Ecto neural progenitor cell (in vitro differentiated cells): Measurements from ENCODE around the gene MTMR2.
"Not testable (repeated sequence)": the region's sequence is repeated elsewhere in the genome, so short reads cannot be mapped to it uniquely, and the experiment has no call there.

Experiments
- DNase-seq: peaks from one replicate; pipeline ENCODE4 v3.0.0-alpha.2; 2018; ENCODE audit warnings: low spot score

The MTMR2 gene

DNA sequence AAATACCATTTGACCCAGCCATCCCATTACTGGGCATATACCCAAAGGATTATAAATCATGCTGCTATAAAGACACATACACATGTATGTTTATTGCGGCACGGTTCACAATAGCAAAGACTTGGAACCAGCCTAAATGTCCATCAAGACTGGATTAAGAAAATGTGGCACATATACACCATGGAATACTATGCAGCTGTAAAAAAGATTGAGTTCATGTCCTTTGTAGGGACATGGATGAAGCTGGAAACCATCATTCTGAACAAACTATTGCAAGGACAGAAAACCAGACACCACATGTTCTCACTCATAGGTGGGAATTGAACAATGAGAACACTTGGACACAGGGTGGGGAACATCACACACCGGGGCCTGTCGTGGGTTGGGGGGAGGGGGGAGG lies 112.9 kb downstream of the MTMR2 start:
- DNase-seq: not testable (repeated sequence)

DNA sequence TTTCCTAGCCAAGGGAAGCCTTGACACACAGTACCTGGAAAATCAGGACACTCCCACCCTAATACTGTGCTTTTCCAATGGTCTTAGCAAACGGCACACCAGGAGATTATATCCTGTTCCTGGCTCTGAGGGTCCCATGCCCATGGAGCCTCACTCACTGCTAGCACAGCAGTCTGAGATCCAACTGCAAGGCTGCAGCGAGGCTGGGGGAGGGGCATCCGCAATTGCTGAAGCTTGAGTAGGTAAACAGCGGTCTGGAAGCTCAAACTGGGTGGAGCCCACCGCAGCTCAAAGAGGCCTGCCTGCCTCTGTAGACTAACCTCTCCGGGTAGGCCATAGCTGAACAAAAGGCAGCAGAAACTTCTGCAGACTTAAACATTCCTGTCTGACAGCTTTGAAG lies 117.4 kb downstream of the MTMR2 start:
- DNase-seq: not testable (repeated sequence)

DNA sequence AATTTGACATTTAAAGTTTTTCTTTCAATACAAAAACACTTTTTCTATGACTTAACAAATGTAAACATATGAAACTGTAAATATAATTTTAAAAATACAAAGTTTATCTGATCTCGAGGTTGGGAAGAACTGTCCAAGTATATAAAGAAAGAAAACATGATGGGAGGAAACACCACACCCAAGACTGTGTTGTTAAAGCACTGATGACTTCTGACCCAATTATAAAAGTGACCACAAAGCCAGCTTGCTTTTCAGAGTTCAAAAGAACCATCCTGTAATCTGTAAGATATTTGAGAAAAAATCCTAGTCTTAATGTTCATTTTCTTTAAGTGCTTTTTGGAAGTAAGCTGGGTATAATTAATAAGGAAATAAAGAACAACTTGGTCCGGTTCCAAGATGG lies 118.0 kb downstream of the MTMR2 start:
- DNase-seq: no peak

DNA sequence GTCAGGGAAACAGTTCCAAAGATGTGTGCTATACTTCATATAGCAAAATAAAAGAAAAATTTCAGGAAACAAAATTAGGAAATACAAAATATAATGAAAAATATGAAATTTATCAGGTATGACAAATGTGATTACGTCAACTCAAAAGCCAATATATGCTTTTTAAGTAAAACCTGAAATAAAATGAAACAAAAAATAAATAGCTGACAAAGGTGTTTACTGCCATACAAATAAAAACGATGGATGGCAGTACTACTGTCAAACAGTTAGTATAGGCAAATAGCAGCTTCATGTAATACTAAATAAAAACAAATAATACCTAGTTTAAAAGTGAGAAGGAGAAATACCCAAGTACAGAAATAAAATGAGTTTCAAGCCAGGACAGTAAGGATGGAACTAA lies 119.9 kb downstream of the MTMR2 start:
- DNase-seq: no peak

DNA sequence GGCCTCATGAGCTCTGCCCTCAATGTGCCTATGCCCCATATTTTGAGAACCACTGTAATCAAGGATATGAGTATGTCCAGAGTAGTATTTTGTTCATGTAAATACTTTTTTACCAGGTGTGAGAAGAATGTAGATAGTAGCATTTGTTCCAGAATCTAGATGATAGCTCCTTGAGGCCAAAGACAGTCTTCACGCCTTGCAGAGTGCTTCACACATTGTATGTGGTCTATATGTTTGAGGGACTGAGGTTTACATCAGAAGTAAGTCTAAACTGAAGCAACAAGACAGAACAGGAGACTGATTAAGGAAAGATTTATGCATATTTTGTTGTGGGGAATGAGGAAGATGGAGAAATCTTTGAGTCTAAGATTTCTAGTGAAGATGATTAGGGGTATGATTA lies 121.1 kb downstream of the MTMR2 start:
- no peak for DNase-seq

DNA sequence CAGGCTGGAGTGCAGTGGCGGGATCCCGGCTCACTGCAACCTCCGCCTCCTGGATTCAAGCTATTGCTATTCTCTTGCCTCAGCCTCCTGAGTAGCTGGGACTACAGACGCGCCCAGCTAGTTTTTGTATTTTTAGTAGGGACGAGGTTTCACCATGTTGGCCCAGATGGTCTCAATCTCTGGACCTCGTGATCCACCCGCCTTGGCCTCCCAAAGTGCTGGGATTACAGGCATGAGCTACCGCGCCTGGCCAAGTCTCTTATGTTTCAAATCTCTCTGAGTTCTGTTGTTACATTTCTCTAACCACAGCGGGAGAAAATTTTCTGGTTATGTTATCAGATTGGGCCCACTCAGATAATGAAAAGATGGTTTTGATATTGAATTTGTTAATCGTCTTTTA lies 123.5 kb downstream of the MTMR2 start:
- no peak for DNase-seq

DNA sequence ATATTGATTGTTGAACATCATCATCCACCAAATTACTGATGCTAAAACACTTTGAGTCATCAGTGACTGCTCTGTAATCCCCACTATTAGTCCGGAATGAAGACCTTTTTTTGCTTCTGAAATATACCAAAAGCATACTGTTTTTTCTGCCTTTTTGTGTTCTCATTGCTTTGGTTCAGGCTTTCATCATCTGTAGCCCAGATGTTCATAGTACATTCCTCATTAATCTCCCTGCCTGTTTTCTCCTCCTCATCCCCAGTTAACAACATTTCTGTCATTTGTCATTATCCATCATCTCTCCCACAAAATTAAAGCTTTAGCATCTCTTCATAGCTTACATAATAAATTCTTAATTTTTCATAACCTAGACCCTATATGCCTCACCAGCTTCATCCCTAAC lies 124.4 kb downstream of the MTMR2 start:
- no peak for DNase-seq

DNA sequence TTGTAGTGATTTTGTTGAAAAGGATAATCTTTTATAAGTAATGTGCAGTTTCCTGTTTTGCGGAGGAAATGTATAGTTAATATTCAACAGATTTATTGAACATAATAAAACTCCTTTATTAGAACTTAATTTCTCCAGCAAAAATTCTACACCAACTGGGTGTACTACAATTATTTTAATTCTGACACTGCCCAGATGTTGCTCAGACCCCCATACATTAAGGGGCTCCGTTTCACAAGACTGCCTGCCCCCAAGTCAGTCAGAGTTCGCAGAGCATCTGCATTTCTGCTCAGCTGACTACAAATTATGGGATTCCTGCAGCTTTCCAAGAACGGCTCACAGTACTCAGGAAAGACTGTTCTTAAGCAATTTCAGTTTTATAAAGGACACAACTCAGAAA lies 127.4 kb downstream of the MTMR2 start:
- DNase-seq: no peak

DNA sequence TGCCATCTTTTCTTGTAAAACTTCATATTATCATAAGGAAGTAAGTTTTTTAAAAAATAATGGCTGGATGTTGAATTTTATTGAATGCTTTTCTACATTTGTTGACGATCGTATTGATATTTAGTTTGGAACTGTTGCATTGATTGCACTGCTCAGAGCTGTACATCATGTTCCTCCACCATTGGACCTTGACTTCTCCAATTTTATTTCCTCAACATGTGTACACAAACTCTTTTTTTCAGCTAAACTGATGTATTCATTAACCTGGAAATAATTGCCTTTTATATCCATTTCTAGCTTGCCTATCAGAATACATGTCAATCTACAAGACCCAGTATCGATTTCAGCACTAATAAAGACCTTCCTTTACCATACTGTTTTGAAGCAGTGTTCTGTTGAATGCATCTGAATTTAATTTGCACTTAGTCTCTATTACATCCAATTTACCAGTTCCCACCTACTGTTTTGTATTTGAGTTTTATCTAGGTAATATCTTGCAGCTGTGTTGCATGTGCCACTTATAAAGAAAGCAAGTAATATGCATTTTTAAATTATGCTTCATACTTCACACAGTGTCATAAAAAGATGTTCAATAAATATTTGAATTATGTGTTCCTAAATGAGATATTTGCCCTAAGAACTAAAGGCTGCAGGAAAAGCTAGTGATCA lies 128.1 kb downstream of the MTMR2 start:
- DNase-seq: no peak

DNA sequence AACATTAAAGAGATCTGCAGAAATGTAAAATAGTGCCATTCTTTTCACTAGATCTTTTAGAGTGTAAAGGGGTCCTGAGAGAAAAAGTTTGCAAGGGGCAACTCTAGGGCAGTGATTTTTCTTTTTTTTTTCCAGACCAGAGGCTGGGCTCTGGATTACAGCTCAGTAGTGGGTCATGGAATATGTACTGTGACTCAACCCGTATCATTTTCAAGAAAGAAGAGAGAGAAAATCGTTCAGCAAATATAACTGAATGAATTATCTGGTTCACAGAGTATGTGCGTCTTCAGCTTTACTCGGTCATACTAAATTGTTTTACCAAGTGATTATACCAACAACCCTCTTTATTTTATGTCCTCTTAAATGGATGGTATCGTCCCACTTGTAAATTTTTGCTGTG lies 129.8 kb downstream of the MTMR2 start:
- no peak for DNase-seq

DNA sequence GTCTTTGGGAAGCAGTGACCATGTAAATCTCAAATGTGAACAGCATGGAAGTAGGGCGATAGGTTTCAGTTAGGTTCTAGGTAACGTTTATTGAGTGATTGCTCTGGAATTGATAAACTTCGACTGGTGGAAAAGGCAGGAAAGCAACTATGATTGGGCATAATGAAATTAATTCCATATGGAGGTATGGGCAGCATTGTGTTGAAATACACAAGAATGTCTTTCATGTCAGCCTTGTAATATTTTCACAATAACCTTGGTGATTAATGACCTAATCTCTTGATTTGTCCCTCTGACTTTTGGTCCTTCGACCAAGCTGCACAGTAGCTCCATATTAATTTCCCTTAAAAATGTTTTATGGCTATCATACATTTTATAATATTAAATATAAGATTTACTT lies 130.8 kb downstream of the MTMR2 start:
- DNase-seq: no peak

DNA sequence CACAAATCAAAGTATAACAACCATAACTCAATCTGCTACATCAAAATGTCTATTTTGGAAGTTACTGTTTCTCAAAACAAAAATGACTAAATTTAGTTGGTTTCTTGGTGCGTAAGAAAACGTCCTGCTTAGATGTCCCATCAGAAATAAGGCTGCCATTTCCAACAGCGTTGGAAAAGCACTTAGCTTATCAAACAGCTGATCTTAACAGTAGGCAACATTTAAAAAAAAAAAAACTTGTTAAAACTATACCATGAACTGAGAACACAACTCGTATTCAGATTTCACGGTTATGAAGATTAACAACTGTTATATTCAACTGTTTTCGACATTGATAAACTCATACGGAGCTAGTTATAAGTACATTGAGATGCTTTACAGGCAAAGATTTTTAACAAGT lies 131.2 kb downstream of the MTMR2 start:
- no peak for DNase-seq

DNA sequence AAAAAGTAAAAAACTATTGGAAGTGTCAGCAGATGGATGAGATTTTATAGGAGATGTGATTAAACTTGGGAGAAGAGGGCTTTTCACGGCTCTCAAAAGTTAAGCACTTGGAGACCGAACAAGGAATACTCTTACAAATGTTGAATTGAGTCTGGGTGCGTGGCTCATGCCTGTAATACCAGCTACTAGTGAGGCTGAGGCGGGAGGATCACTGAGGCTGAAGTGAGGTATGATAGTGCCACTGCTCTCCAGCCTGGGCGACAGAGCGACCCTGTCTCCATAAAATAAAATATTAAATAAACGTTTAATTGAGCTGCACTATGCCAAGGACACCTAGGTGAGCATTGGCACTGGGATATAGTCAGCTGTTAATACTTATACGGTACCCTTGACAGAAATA lies 131.7 kb downstream of the MTMR2 start:
- no peak for DNase-seq

DNA sequence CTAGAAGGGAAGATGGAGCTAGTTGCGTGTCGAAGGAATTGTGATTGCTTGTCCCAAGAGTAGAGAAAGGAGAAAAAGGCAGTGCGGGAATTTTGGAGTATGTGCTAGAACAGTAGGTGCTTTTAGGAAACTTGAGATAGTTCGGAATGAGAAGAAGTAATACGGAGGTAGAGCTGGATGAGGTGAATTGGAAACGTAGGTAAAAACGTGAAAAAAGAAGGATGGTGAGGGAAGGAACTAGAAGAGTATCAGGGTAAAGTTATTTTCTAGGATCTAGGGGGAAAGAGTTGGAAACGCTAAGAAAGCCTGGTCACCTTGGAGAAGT lies 132.2 kb downstream of the MTMR2 start:
- no peak for DNase-seq

DNA sequence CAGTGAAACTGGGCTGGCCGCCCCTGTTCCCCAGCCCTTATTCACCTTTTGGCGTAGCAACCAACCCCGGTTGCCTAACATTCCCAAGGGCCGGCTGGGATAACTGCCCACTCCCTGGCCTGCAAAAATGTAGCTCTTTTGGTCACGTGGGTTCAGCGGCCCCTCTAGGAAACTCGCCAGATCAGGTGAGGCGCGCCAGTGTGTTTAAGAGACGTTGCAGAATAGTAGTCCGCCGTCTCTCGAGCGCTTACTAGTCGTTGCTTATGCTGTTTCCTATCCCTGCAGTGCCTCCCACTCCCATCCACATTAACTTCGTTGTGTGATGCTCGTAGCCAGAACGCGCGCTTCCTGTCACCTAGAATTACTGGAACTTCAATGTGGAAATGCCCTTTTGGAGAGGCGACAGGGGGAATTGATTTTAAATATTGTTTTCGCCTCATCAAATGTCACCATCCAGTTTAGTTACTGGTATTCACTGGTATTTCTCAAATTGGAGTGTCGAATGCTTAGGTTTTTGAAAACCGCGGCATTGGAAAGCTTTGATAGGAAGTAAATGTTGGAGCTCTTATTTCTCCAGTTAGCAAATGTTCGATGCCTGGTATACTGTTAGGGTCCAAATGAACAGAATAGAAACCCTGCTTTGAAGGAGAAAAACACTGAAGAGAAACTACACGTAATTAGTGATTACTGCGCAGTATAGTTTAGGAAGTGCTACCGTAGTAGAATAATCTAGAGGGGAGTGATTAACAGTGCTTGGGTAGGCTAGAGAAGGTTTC lies 132.8 kb downstream of the MTMR2 start:
- DNase-seq: peak; percentile 70

DNA sequence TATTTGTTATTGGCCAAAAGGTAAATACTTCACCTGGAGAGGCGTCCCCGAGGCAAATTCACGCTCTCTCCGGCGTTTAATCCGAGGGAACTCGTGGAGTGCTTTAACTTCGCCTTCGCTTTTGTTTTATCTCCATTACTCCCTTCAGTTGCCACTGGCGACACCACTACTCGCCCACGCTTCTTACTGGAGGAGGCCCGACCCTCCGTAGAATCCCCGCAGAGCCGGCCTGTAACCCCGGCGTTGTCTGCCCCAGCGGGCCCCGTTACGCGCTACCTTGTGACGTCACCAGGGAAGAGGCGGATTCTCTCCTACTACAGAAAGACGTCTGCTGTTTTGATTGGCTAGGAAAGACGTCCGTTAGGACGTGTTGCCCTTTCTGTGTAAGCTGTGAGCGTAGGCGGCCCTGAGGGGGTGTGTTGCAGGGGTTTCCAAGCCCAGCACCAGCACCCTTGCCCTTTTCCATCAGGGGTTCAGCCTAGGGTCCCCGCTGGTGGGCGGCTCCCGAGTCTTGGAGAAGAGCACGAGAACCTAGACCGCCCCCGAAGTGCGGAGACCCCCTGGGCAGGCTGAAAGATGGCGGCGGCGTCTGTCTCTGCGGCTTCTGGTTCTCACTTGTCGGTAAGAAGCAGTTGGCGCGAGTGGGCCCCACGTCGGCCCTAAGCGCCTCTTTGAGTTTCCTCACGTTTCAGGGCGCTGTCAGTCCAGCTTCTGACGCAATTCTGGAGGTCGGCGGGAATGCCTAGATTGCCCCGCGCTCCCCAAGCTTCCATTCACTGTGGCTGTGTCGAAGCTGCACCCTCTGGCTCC lies 133.6 kb downstream of the MTMR2 start, which contains the start of gene CEP57:
Gene CEP57 (plus strand): TSS at position 376 of the 810 bp plus-strand sequence. CDS start 201 bp downstream, at position 577.
- peak; percentile 95 for DNase-seq

DNA sequence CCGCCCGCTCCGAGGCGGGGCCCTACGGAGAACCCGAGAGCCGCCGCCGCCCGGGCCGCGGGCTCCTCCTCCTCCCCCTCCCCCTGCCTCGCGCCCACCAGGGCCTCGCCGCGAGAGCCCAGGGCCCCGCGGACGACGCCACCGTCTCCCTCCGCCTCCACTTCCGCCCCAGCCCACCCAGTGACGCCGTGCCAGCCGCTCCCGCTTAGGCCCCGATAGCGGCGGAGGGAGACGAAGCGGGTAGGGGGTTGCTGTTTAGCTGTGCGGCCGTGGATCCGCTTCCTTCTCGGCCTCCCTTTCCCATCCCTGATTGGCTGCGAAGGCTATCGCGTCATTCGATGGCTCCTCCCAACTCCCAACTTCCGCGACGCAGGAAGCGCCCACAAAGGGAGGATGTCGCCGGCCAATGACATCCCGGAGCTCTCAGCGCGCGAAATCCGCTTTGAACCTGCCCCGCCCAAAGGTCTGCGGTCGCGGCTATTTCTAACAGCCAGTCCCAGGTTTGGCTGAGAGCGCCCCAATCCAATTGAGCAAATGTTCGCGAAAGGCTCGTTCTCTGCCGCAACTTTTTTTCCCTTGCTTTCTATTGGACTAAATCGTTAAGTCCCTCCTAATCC lies 134.3 kb downstream of the MTMR2 start, which contains the start of gene FAM76B:
Gene FAM76B (minus strand): TSS at position 277 of the 617 bp plus-strand sequence. CDS start 304 bp downstream, outside the sequence.
- peak; percentile 97 for DNase-seq

DNA sequence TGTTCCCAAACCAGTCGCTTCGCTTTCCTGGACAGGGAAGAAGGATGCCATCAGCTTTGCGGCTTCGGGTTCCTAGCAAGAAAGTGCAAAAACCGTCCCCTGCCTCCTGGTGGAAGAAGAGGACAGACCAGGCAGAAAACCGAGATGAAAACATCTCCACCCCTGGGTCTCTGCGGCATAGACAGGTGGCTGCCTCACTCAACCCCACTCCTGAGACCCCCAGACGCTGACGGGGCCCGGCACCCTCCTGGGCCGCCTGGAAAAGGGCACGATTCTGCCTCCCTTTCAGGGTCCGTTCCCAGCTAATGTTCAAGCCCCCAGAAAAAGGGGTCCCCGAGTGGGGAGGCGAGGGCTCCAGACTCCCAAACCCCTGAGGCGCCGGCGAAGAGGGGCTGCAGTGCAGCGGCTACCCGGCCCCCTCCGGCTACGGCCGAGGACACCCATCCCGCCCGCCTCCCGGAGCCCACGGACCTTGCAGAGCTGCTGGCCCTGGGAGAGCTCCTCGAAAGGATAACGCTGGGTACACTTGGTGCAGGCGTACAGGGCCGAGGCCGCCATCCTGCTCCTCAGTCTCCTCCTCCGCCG lies 134.9 kb downstream of the MTMR2 start:
- DNase-seq: no peak
